ENCODE results near the gene DCDC2C.

Gene DCDC2C

GRCh38 chr2:3747032-3747654 is 43.8 kb downstream of the DCDC2C start:
- DNase-seq = no peak

- DNase-seq = no peak
Measured at GRCh38 chr2:3747826-3748225, 44.5 kb downstream of the DCDC2C start.

- no peak for DNase-seq
Measured at GRCh38 chr2:3749201-3749600, 45.8 kb downstream of the DCDC2C start.

- no peak for DNase-seq
Measured at GRCh38 chr2:3751251-3751650, 47.9 kb downstream of the DCDC2C start.

- no peak for DNase-seq
Measured at GRCh38 chr2:3751806-3752205, 48.4 kb downstream of the DCDC2C start.

- DNase-seq = no peak
Measured at GRCh38 chr2:3752376-3752775, 49.0 kb downstream of the DCDC2C start.

- DNase-seq = no peak
Measured at GRCh38 chr2:3753561-3753960, 50.2 kb downstream of the DCDC2C start.

- no peak for DNase-seq
Measured at GRCh38 chr2:3754280-3754679, 50.9 kb downstream of the DCDC2C start.

- no peak for DNase-seq
Measured at GRCh38 chr2:3754795-3755194, 51.4 kb downstream of the DCDC2C start.

GRCh38 chr2:3755277-3755676 is 51.9 kb downstream of the DCDC2C start:
- no peak for DNase-seq

GRCh38 chr2:3756306-3756705 is 52.9 kb downstream of the DCDC2C start:
- no peak for DNase-seq

GRCh38 chr2:3758906-3759305 is 55.5 kb downstream of the DCDC2C start:
- no peak for DNase-seq

- DNase-seq = no peak
Measured at GRCh38 chr2:3759331-3759730, 56.0 kb downstream of the DCDC2C start.

GRCh38 chr2:3759761-3760160 is 56.4 kb downstream of the DCDC2C start:
- DNase-seq = no peak

- no peak for DNase-seq
Measured at GRCh38 chr2:3761272-3761671, 57.9 kb downstream of the DCDC2C start.

GRCh38 chr2:3762771-3763447 is 59.5 kb downstream of the DCDC2C start:
- no peak for DNase-seq

- DNase-seq = no peak
Measured at GRCh38 chr2:3766824-3767223, 63.4 kb downstream of the DCDC2C start.

GRCh38 chr2:3768960-3769765 is 65.8 kb downstream of the DCDC2C start:
- DNase-seq = no peak

- DNase-seq = no peak
Measured at GRCh38 chr2:3769766-3770165, 66.4 kb downstream of the DCDC2C start.

- DNase-seq = no peak
Measured at GRCh38 chr2:3770724-3771415, 67.5 kb downstream of the DCDC2C start.

GRCh38 chr2:3771576-3771975 is 68.2 kb downstream of the DCDC2C start:
- DNase-seq = no peak

GRCh38 chr2:3774336-3774735 is 71.0 kb downstream of the DCDC2C start:
- DNase-seq = no peak

- no peak for DNase-seq
Measured at GRCh38 chr2:3776311-3776710, 72.9 kb downstream of the DCDC2C start.

GRCh38 chr2:3777966-3778365 is 74.6 kb downstream of the DCDC2C start:
- no peak for DNase-seq

Measured in OCI-M1 (cell line).